Kidney glomerular epithelial cell (primary cell): ENCODE measurements around the gene MGRN1.

ENCODE experiments used
- DNase-seq: peaks from one replicate; lab custom pipeline; 2025; lab: John Stamatoyannopoulos, UW

The MGRN1 gene

GRCh38 chr16:4699046-4699556, 74.5 kb downstream of the MGRN1 start:
- DNase-seq = no peak

DNA sequence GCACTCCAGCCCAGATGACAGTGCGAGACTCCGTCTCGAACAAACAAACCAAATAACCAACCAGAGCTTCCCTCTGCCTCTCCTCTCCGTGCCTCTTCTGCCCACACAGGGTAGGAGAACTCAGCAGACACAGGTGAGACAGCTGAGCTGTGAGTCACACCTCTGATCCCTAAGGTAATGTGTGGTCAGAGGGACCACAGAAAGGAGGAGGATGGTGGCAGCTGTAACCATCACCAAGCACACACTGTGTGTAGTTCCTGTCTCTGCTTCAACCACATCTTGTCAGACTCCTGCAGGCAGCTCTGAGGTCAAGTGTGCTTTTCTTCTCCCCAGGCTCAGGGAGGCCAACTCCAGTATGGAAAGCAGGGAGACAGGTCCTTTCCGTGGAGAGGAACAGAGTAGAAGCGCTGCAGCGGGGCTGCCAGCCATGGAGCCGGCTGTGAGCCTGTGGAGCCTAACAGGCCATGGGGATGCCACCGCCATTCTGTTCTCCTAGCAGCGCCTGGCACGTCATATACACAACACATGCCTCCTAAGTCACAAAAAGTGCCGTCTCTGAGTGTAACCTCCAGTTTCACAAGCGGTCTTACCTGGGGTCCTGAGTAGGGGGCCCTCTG, 75.9 kb downstream of the MGRN1 start:
- no peak for DNase-seq

DNA sequence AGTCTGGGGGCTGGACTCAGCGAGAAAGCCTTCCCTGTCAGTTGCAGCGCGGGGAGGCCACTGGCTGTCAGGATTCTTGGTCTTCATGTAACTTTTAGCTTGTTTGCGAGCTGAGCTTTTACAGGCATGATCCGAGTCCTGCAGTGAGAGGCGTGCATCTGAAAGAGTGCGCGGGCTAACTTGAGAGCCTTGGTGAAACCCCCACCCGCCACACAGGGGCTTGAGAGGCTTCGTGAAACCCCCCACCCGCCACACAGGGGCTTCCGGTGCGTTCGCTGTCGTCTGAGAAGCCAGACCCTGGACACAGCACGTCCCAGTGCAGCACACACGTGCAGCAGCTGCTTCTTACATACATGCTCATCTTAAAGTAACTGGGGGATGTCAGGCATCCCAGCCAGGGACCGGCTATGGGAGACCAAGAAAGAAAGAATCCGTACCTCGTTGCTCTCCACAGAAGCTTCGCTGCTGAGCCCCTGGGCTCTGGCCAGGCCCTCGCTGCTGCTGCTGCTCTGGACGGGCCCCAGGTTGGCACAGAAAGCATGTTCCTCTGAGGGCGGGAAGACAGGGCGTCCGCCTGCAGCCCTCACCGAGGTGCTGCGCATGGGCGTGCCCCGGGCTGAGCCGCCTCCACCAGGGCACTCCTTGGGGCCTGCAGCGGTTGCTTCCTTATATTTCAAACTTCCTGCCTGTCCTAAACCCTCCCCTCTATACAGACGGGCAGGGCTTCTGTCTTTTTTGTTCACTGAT, 76.5 kb downstream of the MGRN1 start:
- no peak for DNase-seq

DNA sequence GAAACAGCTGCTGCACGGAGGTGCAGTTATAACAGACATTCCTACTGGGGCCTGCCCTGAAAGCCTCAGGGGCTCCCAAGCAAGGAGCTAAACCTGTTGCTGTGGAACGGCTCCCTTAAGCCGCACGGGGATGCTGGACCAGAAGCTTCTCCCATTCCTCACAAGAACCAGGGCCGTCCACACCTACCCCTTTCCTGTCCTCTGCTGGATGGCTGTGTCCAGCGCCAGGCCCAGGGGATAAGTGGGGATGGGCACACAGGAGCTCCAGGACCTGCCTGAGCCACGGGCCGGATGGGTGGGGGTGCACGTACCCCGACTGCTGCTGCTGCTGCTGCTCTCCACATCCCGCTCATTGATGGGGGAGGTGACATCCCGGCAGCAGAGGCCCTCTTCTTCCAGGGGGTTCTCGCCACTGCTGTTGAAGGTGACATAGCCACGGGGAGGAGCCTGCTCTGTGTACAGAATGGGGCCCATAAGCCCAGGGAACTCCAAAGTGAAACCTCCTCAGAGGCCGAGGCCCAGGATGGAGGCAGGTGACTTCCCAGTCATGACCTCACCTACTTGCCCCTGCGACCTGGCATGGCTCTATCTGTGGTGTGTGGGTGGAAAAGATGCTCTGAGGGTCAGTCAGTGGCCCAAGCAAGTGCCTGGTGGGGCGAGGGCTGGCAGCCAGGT, 77.3 kb downstream of the MGRN1 start:
- no peak for DNase-seq

- DNase-seq = no peak
These were observed 77.8 kb downstream of the MGRN1 start for GRCh38 chr16:4702466-4702808.

- no peak for DNase-seq
These were observed 79.3 kb downstream of the MGRN1 start for GRCh38 chr16:4703906-4704305.

DNA sequence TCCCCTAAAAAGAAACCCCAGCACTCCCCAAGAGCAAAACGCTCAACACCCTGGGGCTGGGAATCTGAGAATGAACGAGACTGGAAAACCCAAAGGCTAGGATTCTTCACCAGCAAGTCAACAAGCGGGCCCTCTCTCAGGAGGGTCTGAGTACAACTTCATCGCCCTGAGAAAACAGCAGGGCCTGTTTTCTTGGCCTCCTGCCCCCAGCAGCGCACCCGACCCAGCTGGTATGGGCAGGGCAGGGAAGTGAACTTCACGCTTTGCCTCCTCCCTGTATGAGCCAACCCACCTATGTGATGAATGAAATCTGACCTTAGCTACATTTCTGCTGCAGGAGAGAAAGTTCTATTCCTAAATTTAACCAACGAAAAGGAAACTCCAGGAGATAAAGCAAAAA, 79.9 kb downstream of the MGRN1 start:
- no peak for DNase-seq

GRCh38 chr16:4704913-4705312, 80.3 kb downstream of the MGRN1 start:
- no peak for DNase-seq

GRCh38 chr16:4706871-4707270, 82.2 kb downstream of the MGRN1 start:
- DNase-seq = no peak

DNA sequence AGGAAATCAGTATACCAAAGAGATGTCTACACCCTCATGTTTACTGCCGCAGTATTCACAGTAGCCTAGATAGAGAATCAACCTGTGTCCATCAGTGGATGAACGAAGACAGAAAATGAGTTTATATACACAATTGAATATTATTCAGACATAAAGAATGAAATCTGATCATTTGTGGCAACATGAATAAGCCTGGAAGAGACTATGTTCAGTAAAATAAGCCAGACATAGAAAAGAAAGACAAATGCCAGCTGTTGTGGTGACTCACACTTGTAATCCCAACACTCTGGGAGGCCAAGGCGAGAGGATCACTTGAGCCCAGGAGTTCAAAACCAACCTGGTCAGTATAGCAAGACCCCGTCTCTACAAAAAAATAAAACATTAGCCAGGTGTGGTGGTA, 84.9 kb downstream of the MGRN1 start:
- DNase-seq = no peak

DNA sequence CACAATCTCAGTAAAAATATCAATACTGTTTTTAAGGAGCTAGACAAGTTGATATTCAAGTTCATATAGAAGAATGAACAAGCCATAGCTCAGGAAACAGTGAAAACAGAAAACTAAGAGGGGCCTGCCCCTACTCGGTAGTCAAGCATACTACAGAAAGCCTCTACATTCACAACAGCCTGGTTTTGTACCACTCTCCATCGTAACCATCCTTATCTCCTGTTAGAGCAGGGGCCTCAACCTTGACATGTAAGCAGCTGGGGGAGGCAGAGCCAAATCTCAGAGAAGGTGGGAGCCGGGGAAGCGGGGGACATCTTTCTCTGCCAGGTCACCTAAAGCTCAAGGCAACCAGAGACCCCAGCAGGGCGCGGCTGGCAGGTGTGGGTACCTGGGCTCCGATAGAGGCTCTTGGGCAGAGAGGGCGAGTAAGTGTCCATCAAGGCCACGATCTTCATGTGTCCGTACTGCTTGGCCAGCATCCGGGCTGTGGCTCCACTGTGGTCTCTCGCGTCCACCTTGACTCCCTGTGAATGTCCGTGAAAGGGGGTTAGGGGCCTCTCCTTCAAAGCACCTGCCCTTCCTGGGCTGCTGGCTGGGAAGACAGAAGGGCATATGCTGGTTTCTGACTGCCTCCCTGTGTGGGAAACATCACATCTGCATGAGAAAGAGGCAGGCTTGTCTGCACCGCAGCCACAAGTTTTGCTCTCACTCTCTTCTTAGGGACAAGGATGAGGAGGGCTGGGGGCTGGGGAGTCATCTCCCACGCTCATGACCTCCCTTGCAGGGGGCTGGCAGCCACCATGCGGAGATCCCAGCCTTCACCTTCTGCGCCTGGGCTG, 89.3 kb downstream of the MGRN1 start:
- no peak for DNase-seq

DNA sequence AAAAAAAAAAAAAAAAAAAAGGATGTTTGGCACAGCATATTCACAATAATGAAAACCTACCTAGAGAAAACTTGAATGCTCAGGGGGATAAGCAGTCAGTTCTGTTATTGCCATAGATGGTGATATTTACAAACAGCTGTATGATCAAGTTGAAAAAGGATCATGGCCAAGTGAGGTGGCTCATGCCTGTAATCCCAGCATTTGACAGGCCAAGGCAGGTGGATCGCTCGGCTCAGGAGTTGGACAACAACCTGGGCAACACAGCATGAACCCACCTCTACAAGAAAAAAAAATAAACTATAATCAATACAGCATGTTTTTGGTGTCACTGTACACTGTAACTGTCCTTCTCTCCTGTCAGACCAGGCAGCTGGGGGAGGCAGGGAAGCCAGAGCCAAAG, 90.4 kb downstream of the MGRN1 start:
- no peak for DNase-seq

DNA sequence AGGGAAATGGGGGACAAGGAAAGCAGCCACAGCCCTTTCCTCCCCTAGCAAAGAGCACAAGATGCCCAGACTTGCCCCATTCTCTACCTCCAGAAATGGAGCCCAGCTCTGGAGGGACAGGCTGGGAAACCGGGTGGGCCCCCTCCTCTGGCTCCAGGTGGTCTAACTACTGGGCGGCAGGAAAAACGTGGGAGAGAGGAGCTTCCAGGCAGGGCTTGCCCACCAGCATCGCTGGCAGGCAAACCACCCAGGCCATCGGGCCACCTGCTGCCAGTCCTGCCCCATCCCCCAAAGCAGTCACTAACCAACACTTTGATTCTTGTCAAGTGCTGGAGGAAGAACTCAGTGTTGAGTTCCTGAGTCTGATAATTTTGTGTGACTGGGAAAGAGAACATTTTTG, 93.8 kb downstream of the MGRN1 start:
- DNase-seq = no peak

- DNase-seq = no peak
These were observed 98.6 kb downstream of the MGRN1 start for GRCh38 chr16:4723071-4723767.

GRCh38 chr16:4724661-4725270, 100.1 kb downstream of the MGRN1 start:
- DNase-seq = no peak

- DNase-seq = no peak
These were observed 102.0 kb downstream of the MGRN1 start for GRCh38 chr16:4726616-4727015.

DNA sequence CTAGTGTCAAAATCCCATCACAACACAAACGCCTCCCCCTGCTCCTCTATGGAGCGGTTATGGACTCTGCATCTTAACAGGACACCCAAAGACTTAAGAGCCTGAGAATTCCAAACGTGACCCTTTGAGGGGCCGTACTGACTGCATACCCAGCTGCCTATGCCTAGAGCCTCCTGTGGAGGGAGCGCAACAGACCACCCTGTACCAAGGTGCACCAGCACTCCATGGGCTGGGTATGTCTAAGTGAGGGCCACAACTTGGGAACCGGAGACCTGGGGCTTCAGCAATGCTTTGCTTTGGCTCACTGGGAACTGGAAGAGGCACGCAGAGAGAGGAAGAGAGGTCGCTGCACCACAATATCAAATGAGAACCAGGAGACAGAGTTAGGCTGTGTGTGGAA, 104.0 kb downstream of the MGRN1 start:
- DNase-seq = no peak

- no peak for DNase-seq
These were observed 105.2 kb downstream of the MGRN1 start for GRCh38 chr16:4729876-4730275.

- no peak for DNase-seq
These were observed 108.7 kb downstream of the MGRN1 start for GRCh38 chr16:4733211-4733742.

DNA sequence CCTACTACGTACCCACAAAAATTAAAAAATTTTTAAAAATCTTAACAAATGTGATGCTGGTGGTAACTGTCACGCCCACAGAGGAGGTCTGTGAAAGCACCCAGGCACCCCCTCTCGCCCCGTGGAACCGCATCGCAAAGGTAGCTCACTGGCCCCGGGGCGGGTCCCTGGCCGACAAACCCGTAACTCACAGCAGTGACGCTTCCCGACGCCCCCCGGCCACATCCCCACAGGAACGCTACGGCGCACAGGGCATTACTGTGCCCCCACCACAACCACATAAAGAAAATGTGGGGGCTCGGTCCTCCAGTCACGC, 109.1 kb downstream of the MGRN1 start:
- DNase-seq = no peak

GRCh38 chr16:4734063-4734729, 109.6 kb downstream of the MGRN1 start, which contains the start of the genes ANKS3 and DNAAF8:
Gene ANKS3, minus strand, starts transcription at chr16:4734271. Its CDS starts 4,122 bp downstream, at chr16:4730149.
Gene DNAAF8, plus strand, starts transcription at chr16:4734537. Its CDS starts 1,978 bp downstream, at chr16:4736515.
- DNase-seq = peak; percentile 92
